GM06990 (cell line): Measurements from ENCODE around the gene ALPK3.

ENCODE experiments used
- DNase-seq: peaks from one replicate; pipeline ENCODE4 v3.0.0-alpha.2; 2011; ENCODE audit not compliant: insufficient read length; ENCODE audit errors: extremely low read depth
- H3K27me3 ChIP-seq: replicated peaks from 2 replicates; pipeline ENCODE4 v1.6.0; 2011; ENCODE audit warnings: low read length; ENCODE audit not compliant: control insufficient read depth, insufficient read depth
- H3K36me3 ChIP-seq: 2 replicates; pipeline ENCODE4 v1.5.1; 2011; ENCODE audit warnings: low read length; ENCODE audit not compliant: control insufficient read depth, insufficient read depth
- H3K4me3 ChIP-seq: replicated peaks from 2 replicates; pipeline ENCODE4 v1.5.1; 2011; ENCODE audit warnings: low read depth, mild to moderate bottlenecking, control low read depth, low read length
- CTCF ChIP-seq: IDR thresholded peaks from 2 replicates; pipeline ENCODE4 v1.5.1; 2011; ENCODE audit warnings: low read length, control low read depth, mild to moderate bottlenecking, inconsistent platforms; ENCODE audit not compliant: insufficient read depth, poor library complexity, severe bottlenecking

The ALPK3 gene

GRCh38 chr15:84793431-84794161 is 23.6 kb upstream of the ALPK3 start:
- H3K4me3 ChIP-seq, result no peak overlapping the region
- peaks cover 22% of the 10 kb centered on the region for H3K36me3 ChIP-seq
- DNase-seq, result no peak
- no peaks in the 10 kb centered on the region for H3K27me3 ChIP-seq
- TF ChIP-seq CTCF, result no peak

GRCh38 chr15:84794162-84794547 is 23.0 kb upstream of the ALPK3 start:
- Histone ChIP-seq H3K27me3 (no peaks in the 10 kb centered on the region), H3K4me3 (no peak overlapping the region), H3K36me3 (peaks cover 26% of the 10 kb centered on the region)
- no peak for DNase-seq
- no peak for TF ChIP-seq CTCF

GRCh38 chr15:84795186-84795585 is 22.0 kb upstream of the ALPK3 start:
- Histone ChIP-seq H3K27me3 (no peaks in the 10 kb centered on the region), H3K36me3 (peaks cover 36% of the 10 kb centered on the region), H3K4me3 (no peak overlapping the region)
- DNase-seq, result no peak
- no peak for TF ChIP-seq CTCF

- H3K36me3 ChIP-seq, result peaks cover 39% of the 10 kb centered on the region
- DNase-seq, result no peak
- no peaks in the 10 kb centered on the region for H3K27me3 ChIP-seq
- H3K4me3 ChIP-seq, result no peak overlapping the region
- TF ChIP-seq CTCF, result no peak
Observed at GRCh38 chr15:84797212-84797611, 19.9 kb upstream of the ALPK3 start.

- TF ChIP-seq CTCF, result no peak
- no peak overlapping the region for H3K4me3 ChIP-seq
- peaks cover 41% of the 10 kb centered on the region for H3K36me3 ChIP-seq
- no peak for DNase-seq
- no peaks in the 10 kb centered on the region for H3K27me3 ChIP-seq
Observed at GRCh38 chr15:84797801-84798200, 19.4 kb upstream of the ALPK3 start.

GRCh38 chr15:84798436-84798946 is 18.7 kb upstream of the ALPK3 start:
- H3K27me3 ChIP-seq, result no peaks in the 10 kb centered on the region
- H3K4me3 ChIP-seq, result no peak overlapping the region
- no peak for TF ChIP-seq CTCF
- peaks cover 41% of the 10 kb centered on the region for H3K36me3 ChIP-seq
- DNase-seq, result no peak
